Brain microvascular endothelial cell (primary cell): ENCODE results near the gene SSTR5.

Source experiments
- DNase-seq: peaks from one replicate; pipeline ENCODE4 v3.0.0-alpha.2; 2020
- H3K27ac ChIP-seq: fragments of 250-450 bp; sonication (Bioruptor Pico); 2 replicates; pipeline ENCODE4 v1.5.1; 2020; ENCODE audit warnings: mild to moderate bottlenecking, moderate library complexity
- H3K27me3 ChIP-seq: fragments of 250-450 bp; sonication (Bioruptor Pico); replicated peaks from 2 replicates; pipeline ENCODE4 v1.5.1; 2020; ENCODE audit warnings: mild to moderate bottlenecking
- H3K36me3 ChIP-seq: fragments of 250-450 bp; sonication (Bioruptor Pico); replicated peaks from 2 replicates; pipeline ENCODE4 v1.5.1; 2020; ENCODE audit warnings: mild to moderate bottlenecking
- H3K4me3 ChIP-seq: 2 replicates; pipeline ENCODE4 v1.5.1; 2011; ENCODE audit warnings: low read depth, mild to moderate bottlenecking, control low read depth, low read length, moderate library complexity
- CTCF ChIP-seq: IDR thresholded peaks from 2 replicates; pipeline ENCODE4 v1.5.1; 2011; ENCODE audit warnings: low read depth, mild to moderate bottlenecking, moderate library complexity, low read length, control low read depth, inconsistent platforms; ENCODE audit errors: missing control alignments
- in situ Hi-C: cut with HindIII; loops from 2 replicates; pipeline ENCODE4 v1.10.0; 2017; ENCODE audit warnings: low sequenced_read_pairs, low pct_ligation_motif_present

The SSTR5 gene

GRCh38 chr16:1058216-1058615 lies 14.3 kb upstream of the SSTR5 start:
- in situ Hi-C loops: no loop called here
- Histone ChIP-seq H3K36me3 (no peaks in the 10 kb centered on the region), H3K27ac (no peak overlapping the region), H3K27me3 (no peaks in the 10 kb centered on the region), H3K4me3 (no peak overlapping the region)
- no peak for DNase-seq
- TF ChIP-seq CTCF: no peak

- no peak overlapping the region for H3K4me3 ChIP-seq
- H3K27me3 ChIP-seq: peaks cover 3% of the 10 kb centered on the region
These were observed 13.2 kb upstream of the SSTR5 start for GRCh38 chr16:1059310-1059709.

GRCh38 chr16:1060416-1061340 lies 11.9 kb upstream of the SSTR5 start:
- Histone ChIP-seq H3K4me3 (no peak overlapping the region), H3K27ac (no peak overlapping the region), H3K27me3 (peaks cover 14% of the 10 kb centered on the region), H3K36me3 (no peaks in the 10 kb centered on the region)
- in situ Hi-C loops: no loop called here
- DNase-seq: no peak
- no peak for TF ChIP-seq CTCF

More at GRCh38 chr16:1059310-1059709, 13.2 kb upstream of the SSTR5 start:
- DNase-seq: no peak
- in situ Hi-C loops: no loop called here
- Histone ChIP-seq H3K36me3 (no peaks in the 10 kb centered on the region), H3K27ac (no peak overlapping the region)
- TF ChIP-seq CTCF: no peak

- TF ChIP-seq CTCF: no peak
- H3K36me3 ChIP-seq: no peaks in the 10 kb centered on the region
- no peak for DNase-seq
- H3K27ac ChIP-seq: no peak overlapping the region
- no peak overlapping the region for H3K4me3 ChIP-seq
- in situ Hi-C loops: no loop called here
- peaks cover 23% of the 10 kb centered on the region for H3K27me3 ChIP-seq
These were observed 10.6 kb upstream of the SSTR5 start for GRCh38 chr16:1061769-1062505.

GRCh38 chr16:1062895-1063294 lies 9.7 kb upstream of the SSTR5 start:
- no peak overlapping the region for H3K27ac ChIP-seq
- no peak for TF ChIP-seq CTCF
- in situ Hi-C loops: no loop called here
- H3K36me3 ChIP-seq: no peaks in the 10 kb centered on the region
- no peak overlapping the region for H3K4me3 ChIP-seq
- no peak for DNase-seq
- H3K27me3 ChIP-seq: peaks cover 25% of the 10 kb centered on the region
